HG02678 (cell line): ENCODE measurements around the gene IL12A.
A peak's percentile ranks its signal among the peaks of the same experiment; 100 is the strongest.

ENCODE experiments used
- ATAC-seq: cut with Tn5 transposase; IDR thresholded peaks from one replicate; pipeline ENCODE4 v1.9.1; 2021; ENCODE audit warnings: mild to moderate bottlenecking, moderate library complexity; ENCODE audit not compliant: unreplicated experiment

IL12A gene

DNA sequence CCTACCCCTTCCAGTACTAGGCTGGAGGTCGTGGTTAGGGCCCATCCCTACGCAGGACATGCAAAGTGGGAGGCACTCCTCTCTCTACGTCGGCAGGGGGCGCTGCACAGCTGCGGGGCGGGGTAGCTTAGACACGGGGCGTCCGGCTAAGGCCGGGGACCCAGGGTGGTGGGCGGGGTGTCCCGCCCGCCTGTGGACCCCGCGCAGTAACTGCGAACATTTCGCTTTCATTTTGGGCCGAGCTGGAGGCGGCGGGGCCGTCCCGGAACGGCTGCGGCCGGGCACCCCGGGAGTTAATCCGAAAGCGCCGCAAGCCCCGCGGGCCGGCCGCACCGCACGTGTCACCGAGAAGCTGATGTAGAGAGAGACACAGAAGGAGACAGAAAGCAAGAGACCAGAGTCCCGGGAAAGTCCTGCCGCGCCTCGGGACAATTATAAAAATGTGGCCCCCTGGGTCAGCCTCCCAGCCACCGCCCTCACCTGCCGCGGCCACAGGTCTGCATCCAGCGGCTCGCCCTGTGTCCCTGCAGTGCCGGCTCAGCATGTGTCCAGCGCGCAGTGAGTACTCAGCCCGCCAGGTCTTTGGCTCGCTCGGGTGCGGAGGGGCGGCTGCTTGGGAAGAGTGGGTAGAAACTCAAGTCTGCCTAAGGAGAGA, at the start of gene IL12A:
TSS of gene IL12A (plus strand) at position 219 of the 655 bp plus-strand sequence.
- ATAC-seq, result peak; percentile 92

DNA sequence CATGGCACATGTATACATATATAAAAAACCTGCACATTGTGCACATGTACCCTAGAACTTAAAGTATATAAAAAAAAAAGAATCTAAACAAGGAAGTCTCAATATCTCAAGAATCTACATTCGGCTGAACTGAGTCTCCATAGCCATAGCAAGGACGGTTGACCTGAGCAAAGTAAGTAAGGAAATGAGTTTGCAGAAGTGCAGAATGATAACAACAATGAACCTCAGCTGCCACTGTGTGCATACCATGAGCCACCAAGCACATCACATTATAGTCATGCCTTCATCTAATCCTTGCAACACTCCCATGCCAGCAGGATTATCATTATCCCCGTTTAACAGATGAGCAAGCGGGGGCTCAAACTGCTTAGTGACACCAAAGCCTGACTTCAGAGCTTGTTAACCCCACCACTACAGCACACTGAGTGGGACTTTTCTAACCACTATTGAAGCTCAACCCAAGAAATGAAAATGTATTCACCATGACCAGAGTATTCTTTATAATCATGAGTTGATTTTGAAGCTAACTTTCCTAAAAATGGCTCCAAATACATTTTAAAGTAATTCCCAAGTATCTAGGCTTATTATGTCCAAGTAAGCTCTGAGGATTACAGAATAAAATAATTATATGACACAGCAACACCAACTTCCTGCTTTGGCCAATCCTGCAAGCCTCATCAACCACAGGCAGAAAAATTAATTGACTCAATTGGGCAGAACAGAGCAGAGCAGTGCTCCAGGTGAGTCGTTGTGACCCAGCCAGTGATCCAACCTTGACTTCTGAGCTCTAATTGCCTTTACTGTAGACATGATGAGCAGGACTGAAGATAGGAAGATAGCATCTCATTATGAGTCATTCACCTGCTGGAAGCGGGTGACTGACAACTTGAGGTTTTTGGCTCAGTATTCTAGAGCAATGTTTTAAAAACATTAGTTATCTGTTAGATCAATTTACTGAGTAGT, 47.3 kb upstream of the IL12A start:
- peak; percentile 68 for ATAC-seq

GRCh38 chr3:159944781-159945180, 43.9 kb upstream of the IL12A start:
- ATAC-seq, result no peak

DNA sequence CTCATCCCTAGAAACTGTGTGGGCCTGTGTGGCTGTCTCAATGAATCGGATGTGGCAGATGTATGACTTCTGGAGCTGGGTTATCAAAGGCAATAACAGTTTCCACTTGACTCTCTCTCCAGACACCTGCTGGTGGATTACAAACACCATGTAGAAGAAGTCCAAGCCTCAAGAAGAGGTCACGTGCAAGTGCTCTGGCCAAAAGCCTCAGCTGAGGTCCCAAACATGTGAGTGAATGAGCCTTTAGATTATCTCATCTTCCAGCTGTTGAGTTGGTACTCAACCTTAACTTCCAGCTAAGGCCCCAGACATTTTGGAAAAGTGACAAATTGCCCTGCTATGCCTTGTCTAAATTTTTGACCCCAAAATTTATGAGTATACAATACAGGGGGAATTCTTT, 42.7 kb upstream of the IL12A start:
- no peak for ATAC-seq

DNA sequence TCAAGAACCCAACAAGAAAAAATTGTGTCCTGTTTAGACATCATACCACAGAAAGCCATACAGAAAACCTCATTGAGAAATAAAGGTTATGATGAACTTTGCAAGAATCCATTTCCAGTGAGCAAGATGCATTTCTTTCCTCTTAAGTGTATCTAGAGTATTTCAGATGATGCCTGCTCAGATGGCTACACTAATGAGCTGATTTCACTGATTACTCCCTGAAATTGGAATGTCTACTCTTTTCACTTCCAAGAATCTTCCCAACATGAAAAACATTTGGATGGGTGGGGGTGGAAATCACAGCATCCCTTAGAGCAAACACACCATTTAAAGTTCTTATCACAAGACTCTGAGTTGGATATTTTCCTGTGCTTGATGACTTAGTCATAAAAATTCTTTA, 41.4 kb upstream of the IL12A start:
- no peak for ATAC-seq

DNA sequence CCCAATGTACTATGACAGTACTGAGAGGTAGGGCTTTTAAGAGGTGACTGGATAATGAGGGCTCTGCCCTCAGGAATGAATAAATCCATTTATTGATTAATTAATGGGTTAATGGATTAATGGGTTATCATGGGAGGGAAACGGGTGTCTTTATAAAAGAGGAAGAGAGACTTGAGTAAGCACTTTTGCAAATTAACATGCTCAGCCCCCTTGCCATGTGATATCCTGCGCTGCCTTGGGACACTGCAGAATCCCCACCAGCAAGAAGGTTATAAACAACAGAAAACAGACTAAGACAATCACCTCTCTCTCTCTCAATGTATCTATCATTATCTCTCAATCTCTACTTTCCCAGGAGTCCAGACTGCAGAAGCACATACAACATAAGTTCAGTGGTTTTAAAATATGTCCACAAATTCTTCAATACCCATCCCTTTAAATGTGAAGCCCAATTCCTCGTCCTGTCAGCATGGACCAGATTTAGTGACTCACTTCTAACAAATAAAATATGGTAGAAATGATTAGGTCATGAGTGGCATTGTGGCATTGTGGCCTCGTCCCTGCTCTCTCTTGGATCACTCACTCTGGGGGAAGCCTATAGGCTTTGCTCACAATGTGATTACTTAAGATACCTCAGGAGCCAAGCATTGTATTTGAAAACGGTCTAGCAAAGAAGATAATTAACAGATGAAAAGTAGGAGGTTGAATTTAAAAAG, 40.0 kb upstream of the IL12A start:
- no peak for ATAC-seq

DNA sequence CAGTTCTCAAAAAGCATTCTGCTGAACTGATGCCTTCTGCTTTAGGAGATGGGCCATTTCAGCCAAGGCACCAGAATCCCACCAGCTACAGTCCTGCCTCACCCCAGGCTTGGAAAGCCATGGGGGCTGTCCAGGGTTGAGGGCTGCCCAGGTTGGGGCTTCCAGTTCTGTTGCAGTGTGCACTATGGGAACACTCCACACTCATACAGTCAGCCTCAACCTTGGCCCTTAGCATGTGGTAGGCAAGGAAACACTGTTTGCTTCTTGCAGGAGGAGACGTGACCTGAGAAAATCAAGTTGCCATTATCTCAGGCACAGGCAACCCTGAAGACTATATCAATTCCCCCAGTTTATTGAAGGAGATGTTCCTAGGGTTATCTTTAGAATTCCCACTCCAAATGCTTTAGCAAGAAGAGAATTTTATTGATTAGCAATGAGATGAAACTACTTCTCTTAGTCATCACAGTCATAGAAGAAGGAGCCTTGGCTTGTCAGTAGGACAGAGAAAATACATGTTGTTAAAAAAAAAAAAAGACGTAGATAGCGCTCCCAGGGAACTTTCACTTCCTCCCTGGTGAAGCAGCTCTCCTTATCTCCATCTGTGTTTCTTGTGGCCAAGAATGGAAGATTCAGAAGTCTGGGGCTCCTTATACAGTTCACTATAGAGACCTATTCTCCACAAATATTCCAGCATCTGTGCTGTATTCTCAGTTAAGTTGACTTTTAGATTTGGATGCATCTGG, 38.3 kb upstream of the IL12A start:
- peak; percentile 87 for ATAC-seq

- no peak for ATAC-seq
Observed at GRCh38 chr3:159951540-159951939, 37.1 kb upstream of the IL12A start.

DNA sequence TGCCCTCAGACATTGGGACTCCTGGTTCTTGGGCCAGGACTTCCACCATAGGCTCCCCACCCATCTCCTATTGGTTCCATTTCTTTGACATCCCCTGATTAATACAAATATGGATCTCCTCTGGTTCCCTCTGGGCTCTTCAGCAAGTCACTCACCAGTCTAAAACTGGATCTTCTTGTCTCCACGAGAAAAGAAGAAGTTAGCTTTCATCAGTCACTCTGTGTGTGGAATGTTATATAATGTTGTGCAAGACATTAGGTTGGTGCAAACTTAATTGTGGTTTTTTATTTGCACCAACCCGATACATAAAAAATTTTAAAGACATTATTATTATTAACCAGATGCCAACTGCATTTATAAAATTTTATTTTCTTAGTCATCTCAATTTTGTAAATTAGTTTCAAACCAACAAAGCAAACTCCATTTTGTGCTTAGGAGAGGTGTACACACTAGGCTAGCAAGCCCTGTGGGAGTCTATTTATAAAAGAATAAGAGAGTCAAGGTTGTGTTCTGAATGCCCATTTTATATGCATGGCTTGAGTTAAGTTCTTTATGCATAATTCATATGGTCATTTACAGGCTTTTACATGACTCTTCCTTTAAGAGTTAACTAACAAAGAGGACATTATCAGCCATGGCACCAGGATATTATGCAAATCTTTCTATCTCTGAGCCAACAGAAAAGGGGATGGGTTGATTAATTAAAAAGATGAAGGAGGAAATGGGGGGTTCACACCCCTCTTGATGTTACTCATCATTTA, 35.1 kb upstream of the IL12A start:
- ATAC-seq, result no peak

DNA sequence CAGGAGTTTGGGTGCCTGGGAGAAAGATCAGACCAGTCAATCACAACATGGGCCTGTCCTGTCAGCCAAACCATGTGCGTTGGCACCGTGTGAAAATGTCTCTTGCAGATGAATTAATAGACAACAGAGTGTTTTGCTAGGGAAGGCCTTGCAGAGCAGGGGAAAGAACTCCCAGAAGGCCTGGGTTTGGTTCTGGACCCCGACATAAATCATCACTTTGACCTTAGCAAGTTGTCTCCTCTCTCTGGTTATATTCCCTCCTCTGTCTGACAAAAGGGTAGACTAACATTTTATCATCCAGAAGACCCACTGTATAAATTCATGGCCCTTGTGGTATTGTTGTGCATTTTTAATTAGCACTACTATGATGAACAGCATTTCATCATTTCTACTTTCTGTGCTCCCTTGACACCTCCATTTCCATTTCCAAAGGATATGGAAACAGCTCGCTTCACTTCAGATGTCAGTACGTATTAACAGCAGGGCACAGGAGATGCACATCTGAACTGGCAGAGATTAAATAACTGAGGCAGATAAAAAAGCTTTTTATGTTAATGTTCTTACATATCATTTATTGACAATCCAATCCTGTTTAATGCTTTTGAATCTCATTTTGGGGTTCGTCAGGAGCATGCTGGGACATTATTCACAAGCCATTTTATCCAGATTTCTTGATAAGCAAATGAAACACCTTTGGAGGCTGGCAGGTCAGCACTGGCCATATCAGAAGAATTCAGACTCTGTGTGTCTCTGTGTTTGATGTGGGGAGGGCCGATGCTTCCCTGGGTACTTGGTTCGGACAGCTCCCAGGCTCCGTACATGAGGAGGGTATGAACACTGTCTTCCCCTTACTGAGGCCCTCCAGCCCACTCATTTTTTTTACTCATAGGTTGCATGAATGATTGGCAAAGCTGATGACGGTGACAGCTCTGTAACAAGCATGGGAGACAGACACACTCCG, 28.2 kb upstream of the IL12A start:
- no peak for ATAC-seq

- ATAC-seq, result peak; percentile 99
Observed at GRCh38 chr3:159964166-159964973, 24.3 kb upstream of the IL12A start.

- no peak for ATAC-seq
Observed at GRCh38 chr3:159971311-159971710, 17.3 kb upstream of the IL12A start.

DNA sequence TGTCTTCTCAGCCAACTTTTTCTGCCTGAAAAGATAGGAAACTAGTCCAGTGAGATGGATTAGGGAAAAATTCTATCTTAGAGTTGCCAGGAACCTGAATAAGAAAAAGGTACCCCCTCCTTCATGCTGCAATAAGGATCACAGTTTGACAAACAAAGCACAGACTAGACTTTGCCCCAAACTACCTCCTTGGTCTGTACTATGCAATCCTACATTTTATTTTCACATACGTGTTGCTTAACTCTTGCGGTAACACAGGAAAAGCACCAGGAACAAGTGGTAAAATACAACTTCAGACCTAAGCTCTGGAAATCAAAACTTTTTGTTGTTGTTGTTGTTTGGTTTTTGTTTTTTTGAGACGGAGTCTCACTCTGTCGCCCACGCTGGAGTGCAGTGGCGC, 11.3 kb upstream of the IL12A start:
- no peak for ATAC-seq

GRCh38 chr3:159978353-159978752, 10.3 kb upstream of the IL12A start:
- peak; percentile 97 for ATAC-seq

DNA sequence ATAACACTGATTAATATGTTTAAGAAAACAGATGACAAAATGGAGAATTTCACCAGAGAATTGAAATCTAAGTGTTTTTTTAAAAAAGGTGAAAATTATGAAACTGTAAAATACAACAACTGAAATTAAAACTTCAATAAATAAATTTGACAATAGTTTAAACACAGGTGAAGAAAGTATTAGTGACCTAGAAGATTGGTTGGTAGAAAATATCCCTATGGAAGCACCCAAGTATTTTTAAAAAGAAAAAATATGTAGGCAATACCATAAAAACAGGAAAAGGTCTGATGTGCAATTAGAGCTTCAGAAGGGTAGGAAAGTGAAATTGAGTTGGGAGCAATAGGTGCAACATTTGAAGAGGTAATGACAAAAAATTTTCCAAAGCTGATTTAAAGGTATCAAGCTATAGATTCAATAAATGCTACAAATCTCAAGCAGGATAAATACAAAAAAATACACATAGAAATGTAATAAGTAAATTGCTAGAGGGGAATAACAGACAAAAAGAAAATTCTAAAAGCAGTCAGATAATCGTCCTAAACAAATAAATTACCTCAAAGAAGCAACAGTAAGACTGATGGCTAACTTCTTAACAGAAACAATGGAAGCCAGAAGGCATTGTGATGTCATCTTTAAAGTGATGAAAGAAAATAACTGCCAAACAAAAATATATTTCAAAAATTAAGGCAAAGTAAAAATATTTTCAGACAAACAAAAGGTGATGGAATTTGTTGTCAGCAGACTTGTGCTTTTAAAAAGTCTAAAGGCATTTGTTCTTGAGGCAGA, 9.5 kb upstream of the IL12A start:
- ATAC-seq, result no peak

DNA sequence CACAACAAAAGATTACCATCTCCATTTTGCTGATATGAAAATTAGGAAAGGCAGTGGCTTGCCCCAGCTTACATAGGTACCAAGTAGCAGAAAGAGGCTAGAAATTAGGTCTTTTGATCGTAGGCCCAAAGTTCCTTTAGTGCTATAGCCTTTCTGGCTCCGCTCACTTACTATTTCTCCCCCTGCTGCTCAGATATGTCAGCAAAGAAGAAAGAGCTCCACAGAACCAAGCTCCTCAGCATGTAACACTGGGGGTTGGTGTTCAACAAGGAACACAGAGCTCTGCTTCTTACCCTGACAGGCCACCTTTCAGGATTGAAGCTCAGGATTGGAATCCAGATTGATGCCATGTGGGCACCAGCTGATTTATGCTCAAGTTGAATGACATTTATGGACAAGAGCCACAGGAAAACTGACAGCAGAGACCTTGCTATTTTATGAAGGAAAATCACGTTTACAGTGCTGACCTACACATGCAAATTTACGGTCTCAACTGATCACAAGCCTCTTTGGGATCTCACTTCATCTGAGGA, 6.1 kb upstream of the IL12A start:
- no peak for ATAC-seq

DNA sequence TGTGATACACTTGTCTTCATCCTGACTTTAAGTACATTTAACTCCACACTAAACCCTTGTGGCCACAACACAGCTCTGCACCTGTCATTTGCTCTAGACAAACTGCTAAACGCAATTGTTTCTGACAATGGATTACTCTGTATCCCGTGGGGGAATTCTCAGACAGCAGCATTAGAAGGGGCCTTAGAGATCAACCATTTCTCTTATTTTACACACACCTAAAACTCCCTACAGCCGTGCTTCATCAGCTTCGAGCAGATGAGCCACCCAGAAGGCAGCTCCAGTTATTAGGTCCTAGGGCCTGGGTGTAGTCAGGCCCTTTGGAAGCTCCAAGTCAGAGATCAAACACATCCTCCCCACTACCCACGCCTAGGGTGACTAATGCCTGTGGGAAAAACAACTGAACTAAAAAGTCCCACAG, 1.3 kb upstream of the IL12A start:
- no peak for ATAC-seq
